Kidney (tissue), 14 donors: ENCODE measurements around the gene ECSIT. TPM values are rescaled to one million over a fixed set of nuclear protein-coding genes. Genes with fewer than 3 reads are reported as not detected.
"Not testable (repeated sequence)": the region's sequence is repeated elsewhere in the genome, so short reads cannot be mapped to it uniquely, and the experiment has no call there.

Source experiments
- DNase-seq, 5 donors: peaks; one replicate each; pipeline ENCODE4 v3.0.0-alpha.2; 2013 to 2020
- FAIRE-seq: peaks from 2 replicates; lab custom pipeline; 2012; peaks lifted over from hg19 to GRCh38; lab: Jason Lieb, UNC
- H3K27ac ChIP-seq, 2 donors: one replicate each; pipeline ENCODE4 v1.7.0; 2013; ENCODE audit warnings: low read depth in 2 of 2, low read length in 2 of 2, inconsistent platforms in 1 of 2
- H3K27me3 ChIP-seq: one replicate; pipeline ENCODE4 v1.7.1; 2013; ENCODE audit warnings: low read length, inconsistent platforms; ENCODE audit not compliant: control insufficient read depth, insufficient read depth
- H3K36me3 ChIP-seq, 3 donors: one replicate each; pipeline versions ENCODE4 v1.7.0 to v1.7.1; 2013; ENCODE audit warnings: low read length in 3 of 3, control low read depth in 1 of 3, inconsistent platforms in 1 of 3; ENCODE audit not compliant: insufficient read depth in 3 of 3, control insufficient read depth in 2 of 3
- H3K4me1 ChIP-seq, 3 donors: one replicate each; pipeline versions ENCODE4 v1.7.0 to v1.7.1; 2013; ENCODE audit warnings: low read length in 3 of 3, inconsistent platforms in 1 of 3, low read depth in 1 of 3; ENCODE audit not compliant: control insufficient read depth in 2 of 3, insufficient read depth in 2 of 3
- H3K4me3 ChIP-seq, 3 donors: one replicate each; pipeline versions ENCODE4 v1.7.0 to v1.8.1; 2013; ENCODE audit warnings: low read length in 3 of 3, control low read depth in 1 of 3, inconsistent platforms in 1 of 3
- H3K9ac ChIP-seq, 3 donors: one replicate each; pipeline versions ENCODE4 v1.7.0 to v1.7.1; 2013; ENCODE audit warnings: low read length in 3 of 3, control low read depth in 1 of 3, inconsistent platforms in 1 of 3
- H3K9me3 ChIP-seq, 3 donors: one replicate each; pipeline versions ENCODE4 v1.7.0 to v1.7.1; 2013; ENCODE audit warnings: low read length in 3 of 3, control low read depth in 1 of 3, inconsistent platforms in 1 of 3; ENCODE audit not compliant: control insufficient read depth in 2 of 3, insufficient read depth in 1 of 3
- intact Hi-C: fragments of 100-400 bp; cut with DNase I; formaldehyde crosslinking; loops from one replicate; pipeline ENCODE4 v1.11.1; 2022
- polyA plus RNA-seq: library from polyadenylated mRNA; stranded (reverse); fragments of 350-450 nt; fragmentation: Illumina TruSeq; extraction: RNeasy Lipid Tissue Mini Kit (QIAGEN cat#74804); gene quantifications from one replicate; pipeline ENCODE4 v1.2.3, GENCODE V29; 2014; ENCODE audit warnings: low read depth, low replicate concordance; ENCODE audit not compliant: insufficient read depth
- total RNA-seq: library from RNA; stranded (reverse); fragmentation: NEBNext Ultra II Directional; extraction: Animal tissue kit (Norgen Biotek cat#: 25700); gene quantifications from one replicate; pipeline ENCODE4 v1.2.1, GENCODE V29; 2021
- TF ChIP-seq, protein P1 (sequence below): IDR thresholded peaks from 3 replicates; pipeline ENCODE4 v1.5.1; 2012; ENCODE audit warnings: mild to moderate bottlenecking, moderate library complexity, borderline replicate concordance; ENCODE audit not compliant: insufficient read depth; ENCODE audit errors: extremely low read depth
- donor health status: control.
- donor health status: control.
- donor health status: control.
- donor health status: control.
- donor health status: control.
- donor health status: DM: yes; HTN: yes; CAD: no.
- donor health status: Normal renal cell carcinoma (clear cell type).

ECSIT gene
- total and polyA plus RNA-seq, 2 donors from 2014 or later: 33.8 to 83.4 TPM

- Histone ChIP-seq H3K27ac (no peak overlapping the region), H3K9ac (no peak overlapping the region), H3K9me3 (no peaks in the 10 kb centered on the region), H3K27me3 (no peaks in the 10 kb centered on the region), H3K4me1 (no peaks in the 10 kb centered on the region), H3K36me3 (no peaks in the 10 kb centered on the region), H3K4me3 (no peak overlapping the region)
- TF ChIP-seq, protein P1, sequence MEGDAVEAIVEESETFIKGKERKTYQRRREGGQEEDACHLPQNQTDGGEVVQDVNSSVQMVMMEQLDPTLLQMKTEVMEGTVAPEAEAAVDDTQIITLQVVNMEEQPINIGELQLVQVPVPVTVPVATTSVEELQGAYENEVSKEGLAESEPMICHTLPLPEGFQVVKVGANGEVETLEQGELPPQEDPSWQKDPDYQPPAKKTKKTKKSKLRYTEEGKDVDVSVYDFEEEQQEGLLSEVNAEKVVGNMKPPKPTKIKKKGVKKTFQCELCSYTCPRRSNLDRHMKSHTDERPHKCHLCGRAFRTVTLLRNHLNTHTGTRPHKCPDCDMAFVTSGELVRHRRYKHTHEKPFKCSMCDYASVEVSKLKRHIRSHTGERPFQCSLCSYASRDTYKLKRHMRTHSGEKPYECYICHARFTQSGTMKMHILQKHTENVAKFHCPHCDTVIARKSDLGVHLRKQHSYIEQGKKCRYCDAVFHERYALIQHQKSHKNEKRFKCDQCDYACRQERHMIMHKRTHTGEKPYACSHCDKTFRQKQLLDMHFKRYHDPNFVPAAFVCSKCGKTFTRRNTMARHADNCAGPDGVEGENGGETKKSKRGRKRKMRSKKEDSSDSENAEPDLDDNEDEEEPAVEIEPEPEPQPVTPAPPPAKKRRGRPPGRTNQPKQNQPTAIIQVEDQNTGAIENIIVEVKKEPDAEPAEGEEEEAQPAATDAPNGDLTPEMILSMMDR: no peak
- intact Hi-C loops: no loop called here
- DNase-seq (no peak), FAIRE-seq (no peak)
Observed at GRCh38 chr19:11461453-11461852, 67.5 kb downstream of the ECSIT start.

DNA sequence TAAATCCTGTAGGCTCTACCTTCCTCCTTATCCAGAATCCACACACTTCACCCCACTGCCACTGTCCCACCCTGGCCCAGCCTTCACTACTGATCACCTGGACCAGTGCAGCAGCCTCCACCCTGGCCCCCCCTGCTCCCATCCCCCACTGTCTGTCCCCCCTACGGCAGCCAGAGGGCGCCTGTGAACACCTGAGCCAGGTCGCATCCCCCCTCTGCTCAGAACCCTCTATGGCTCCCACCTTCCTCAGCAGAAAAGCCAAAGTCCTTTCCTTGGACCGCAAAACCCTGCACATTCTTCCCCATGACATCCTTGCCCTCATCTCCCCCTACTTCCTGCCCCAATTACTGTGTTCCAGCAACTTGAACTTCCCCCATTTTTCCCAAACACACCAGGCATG, 68.7 kb downstream of the ECSIT start:
- TF ChIP-seq, protein P1: peak; percentile 7
- Histone ChIP-seq H3K36me3 (no peaks in the 10 kb centered on the region), H3K4me1 (no peaks in the 10 kb centered on the region), H3K9me3 (no peaks in the 10 kb centered on the region), H3K27me3 (no peaks in the 10 kb centered on the region), H3K9ac (no peak overlapping the region), H3K27ac (no peak overlapping the region), H3K4me3 (no peak overlapping the region)
- DNase-seq (no peak), FAIRE-seq (no peak)
- intact Hi-C loops: no loop called here

- H3K9me3 ChIP-seq, H3K4me1 ChIP-seq, DNase-seq, H3K36me3 ChIP-seq, H3K27me3 ChIP-seq, H3K4me3 ChIP-seq, H3K27ac ChIP-seq, H3K9ac ChIP-seq, FAIRE-seq, intact Hi-C loops: not testable (repeated sequence)
Observed at GRCh38 chr19:11458912-11459311, 70.0 kb downstream of the ECSIT start.

DNA sequence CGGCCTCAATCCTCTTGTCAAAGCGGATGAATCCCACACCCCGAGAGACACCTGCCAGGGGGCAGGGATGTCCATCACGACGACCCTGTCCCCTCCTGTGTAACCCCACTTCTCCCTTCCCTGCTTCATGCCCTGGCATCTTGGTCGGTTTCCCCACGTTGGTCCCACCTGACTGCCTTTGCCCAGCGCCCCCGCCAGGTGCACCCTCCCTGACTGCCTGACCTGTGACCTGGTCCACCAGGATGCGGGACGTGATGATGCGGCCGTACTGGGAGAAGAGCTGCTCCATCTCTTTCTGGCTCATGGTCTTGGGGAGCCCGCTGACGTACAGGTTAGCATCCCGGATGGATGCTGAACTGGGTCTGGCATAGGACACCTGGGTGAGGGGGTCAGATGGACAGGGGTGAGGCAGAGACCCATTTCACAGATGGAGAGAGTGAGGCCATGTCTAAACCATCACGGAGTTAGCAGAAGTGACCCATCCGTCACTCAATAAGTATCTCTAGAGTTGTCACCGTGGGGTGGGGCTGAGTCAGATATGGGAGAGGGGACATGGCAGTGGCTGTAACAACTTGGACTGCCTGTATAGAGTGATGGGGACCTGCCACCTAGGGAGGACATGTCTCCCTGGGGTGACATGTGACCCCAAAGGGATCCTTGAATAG, 70.6 kb downstream of the ECSIT start:
- Histone ChIP-seq H3K27me3 (no peaks in the 10 kb centered on the region), H3K36me3 (no peaks in the 10 kb centered on the region), H3K4me1 (no peaks in the 10 kb centered on the region), H3K9me3 (no peaks in the 10 kb centered on the region), H3K9ac (no peak overlapping the region), H3K27ac (no peak overlapping the region), H3K4me3 (no peak overlapping the region)
- intact Hi-C loops: no loop called here
- FAIRE-seq (no peak), DNase-seq (no peak)
- TF ChIP-seq, protein P1: no peak
